ENCODE data around the gene MBD6.

The MBD6 gene
- long read RNA-seq, partial matches to known transcripts = 0 of 2 reads
- long read RNA-seq, other reads (novel, unspliced or antisense) = 2 of 2 reads

- H3K27me3 ChIP-seq (ENCODE audit: insufficient read depth, poor library complexity, severe bottlenecking) = no peaks in the 10 kb centered on the region
- peak; percentile 92 to 96 for DNase-seq (ENCODE audit: low read depth in 1 of 2, low spot score in 1 of 2)
- TF ChIP-seq SPI1 (IDR thresholded peaks at IDR 0.05; ENCODE audit: borderline replicate concordance, low read depth) = peak; percentile 50; the same call in 1 of the 2 replicates
- TF ChIP-seq, protein P1, sequence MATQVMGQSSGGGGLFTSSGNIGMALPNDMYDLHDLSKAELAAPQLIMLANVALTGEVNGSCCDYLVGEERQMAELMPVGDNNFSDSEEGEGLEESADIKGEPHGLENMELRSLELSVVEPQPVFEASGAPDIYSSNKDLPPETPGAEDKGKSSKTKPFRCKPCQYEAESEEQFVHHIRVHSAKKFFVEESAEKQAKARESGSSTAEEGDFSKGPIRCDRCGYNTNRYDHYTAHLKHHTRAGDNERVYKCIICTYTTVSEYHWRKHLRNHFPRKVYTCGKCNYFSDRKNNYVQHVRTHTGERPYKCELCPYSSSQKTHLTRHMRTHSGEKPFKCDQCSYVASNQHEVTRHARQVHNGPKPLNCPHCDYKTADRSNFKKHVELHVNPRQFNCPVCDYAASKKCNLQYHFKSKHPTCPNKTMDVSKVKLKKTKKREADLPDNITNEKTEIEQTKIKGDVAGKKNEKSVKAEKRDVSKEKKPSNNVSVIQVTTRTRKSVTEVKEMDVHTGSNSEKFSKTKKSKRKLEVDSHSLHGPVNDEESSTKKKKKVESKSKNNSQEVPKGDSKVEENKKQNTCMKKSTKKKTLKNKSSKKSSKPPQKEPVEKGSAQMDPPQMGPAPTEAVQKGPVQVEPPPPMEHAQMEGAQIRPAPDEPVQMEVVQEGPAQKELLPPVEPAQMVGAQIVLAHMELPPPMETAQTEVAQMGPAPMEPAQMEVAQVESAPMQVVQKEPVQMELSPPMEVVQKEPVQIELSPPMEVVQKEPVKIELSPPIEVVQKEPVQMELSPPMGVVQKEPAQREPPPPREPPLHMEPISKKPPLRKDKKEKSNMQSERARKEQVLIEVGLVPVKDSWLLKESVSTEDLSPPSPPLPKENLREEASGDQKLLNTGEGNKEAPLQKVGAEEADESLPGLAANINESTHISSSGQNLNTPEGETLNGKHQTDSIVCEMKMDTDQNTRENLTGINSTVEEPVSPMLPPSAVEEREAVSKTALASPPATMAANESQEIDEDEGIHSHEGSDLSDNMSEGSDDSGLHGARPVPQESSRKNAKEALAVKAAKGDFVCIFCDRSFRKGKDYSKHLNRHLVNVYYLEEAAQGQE (IDR thresholded peaks at IDR 0.05; ENCODE audit: insufficient replicate concordance, low read depth) = peak; percentile 24
- TF ChIP-seq GABPA (IDR thresholded peaks at IDR 0.05; ENCODE audit: low read depth) = no peak
- peak; percentile 59; the same call in 1 of the 2 replicates for TF ChIP-seq POLR2AphosphoS5 (IDR thresholded peaks at IDR 0.05; ENCODE audit: low read depth)
- peak within 1 kb of the TSS; percentile 86 for H3K4me3 ChIP-seq (replicated peaks; ENCODE audit: insufficient read depth, low read length)
- peak within 1 kb of the TSS; percentile 99 for H3K27ac ChIP-seq (replicated peaks)
Observed at GRCh38 chr12:57522011-57522886, at the start of gene MBD6. Gene MBD6, plus strand, starts transcription at chr12:57522824. Its CDS starts 1,480 bp downstream, at chr12:57524304.

- no peak for DNase-seq (ENCODE audit: low read depth in 1 of 2, low spot score in 1 of 2)
- TF ChIP-seq, protein P2, sequence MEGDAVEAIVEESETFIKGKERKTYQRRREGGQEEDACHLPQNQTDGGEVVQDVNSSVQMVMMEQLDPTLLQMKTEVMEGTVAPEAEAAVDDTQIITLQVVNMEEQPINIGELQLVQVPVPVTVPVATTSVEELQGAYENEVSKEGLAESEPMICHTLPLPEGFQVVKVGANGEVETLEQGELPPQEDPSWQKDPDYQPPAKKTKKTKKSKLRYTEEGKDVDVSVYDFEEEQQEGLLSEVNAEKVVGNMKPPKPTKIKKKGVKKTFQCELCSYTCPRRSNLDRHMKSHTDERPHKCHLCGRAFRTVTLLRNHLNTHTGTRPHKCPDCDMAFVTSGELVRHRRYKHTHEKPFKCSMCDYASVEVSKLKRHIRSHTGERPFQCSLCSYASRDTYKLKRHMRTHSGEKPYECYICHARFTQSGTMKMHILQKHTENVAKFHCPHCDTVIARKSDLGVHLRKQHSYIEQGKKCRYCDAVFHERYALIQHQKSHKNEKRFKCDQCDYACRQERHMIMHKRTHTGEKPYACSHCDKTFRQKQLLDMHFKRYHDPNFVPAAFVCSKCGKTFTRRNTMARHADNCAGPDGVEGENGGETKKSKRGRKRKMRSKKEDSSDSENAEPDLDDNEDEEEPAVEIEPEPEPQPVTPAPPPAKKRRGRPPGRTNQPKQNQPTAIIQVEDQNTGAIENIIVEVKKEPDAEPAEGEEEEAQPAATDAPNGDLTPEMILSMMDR (IDR thresholded peaks at IDR 0.05; ENCODE audit: insufficient read depth, low read length) = no peak
- TF ChIP-seq POLR2AphosphoS5 (IDR thresholded peaks at IDR 0.05; ENCODE audit: low read depth) (no peak), SPI1 (IDR thresholded peaks at IDR 0.05; ENCODE audit: borderline replicate concordance, low read depth) (no peak), GABPA (IDR thresholded peaks at IDR 0.05; ENCODE audit: low read depth) (no peak)
- TF ChIP-seq, protein P1 (IDR thresholded peaks at IDR 0.05; ENCODE audit: insufficient replicate concordance, low read depth) = no peak
- H3K4me3 ChIP-seq (replicated peaks; ENCODE audit: insufficient read depth, low read length) = no peak overlapping the region
- H3K27me3 ChIP-seq (ENCODE audit: insufficient read depth, poor library complexity, severe bottlenecking) = no peaks in the 10 kb centered on the region
- H3K27ac ChIP-seq (replicated peaks) = no peak overlapping the region
Observed at GRCh38 chr12:57473392-57473791, 49.2 kb upstream of the MBD6 start.

GRCh38 chr12:57473886-57474285, 48.7 kb upstream of the MBD6 start:
- Histone ChIP-seq H3K4me3 (replicated peaks; ENCODE audit: insufficient read depth, low read length) (no peak overlapping the region), H3K27ac (replicated peaks) (no peak overlapping the region), H3K27me3 (ENCODE audit: insufficient read depth, poor library complexity, severe bottlenecking) (no peaks in the 10 kb centered on the region)
- no peak for DNase-seq (ENCODE audit: low read depth in 1 of 2, low spot score in 1 of 2)
- TF ChIP-seq, protein P2 (IDR thresholded peaks at IDR 0.05; ENCODE audit: insufficient read depth, low read length) = no peak
- TF ChIP-seq SPI1 (IDR thresholded peaks at IDR 0.05; ENCODE audit: borderline replicate concordance, low read depth) (no peak), GABPA (IDR thresholded peaks at IDR 0.05; ENCODE audit: low read depth) (no peak), POLR2AphosphoS5 (IDR thresholded peaks at IDR 0.05; ENCODE audit: low read depth) (no peak)
- TF ChIP-seq, protein P1 (IDR thresholded peaks at IDR 0.05; ENCODE audit: insufficient replicate concordance, low read depth) = no peak

All from HL-60 (cell line).